Measurements from ENCODE around the gene MTERF4. TPM values are rescaled to one million over a fixed set of nuclear protein-coding genes. Genes with fewer than 3 reads are reported as not detected.
A peak's percentile ranks its signal among the peaks of the same experiment; 100 is the strongest.

The MTERF4 gene
- total and polyA plus RNA-seq, 2 of the 13 experiments (the other 11 are each of a cell fraction or from before 2014, with no cell fraction given) = 50.5 to 59.8 TPM

- TF ChIP-seq DZIP1 (CRISPR knock-in tag; IDR thresholded peaks at IDR 0.05) (peak; percentile 55), ZBTB8A (CRISPR knock-in tag; IDR thresholded peaks at IDR 0.05; ENCODE audit: borderline replicate concordance, low read depth) (no peak), SIN3B (IDR thresholded peaks at IDR 0.05; ENCODE audit: low read length) (peak; percentile 54; the same call in 1 of the 2 replicates), CCAR2 (optimal IDR thresholded peaks at IDR 0.05; ENCODE audit: low read depth, low read length) (no peak), GPBP1L1 (CRISPR knock-in tag; IDR thresholded peaks at IDR 0.05) (no peak), ZNF17 (CRISPR knock-in tag; IDR thresholded peaks at IDR 0.05) (no peak), ZNF136 (CRISPR knock-in tag; IDR thresholded peaks at IDR 0.05; ENCODE audit: low read depth) (no peak), ZNF274 (CRISPR knock-in tag; IDR thresholded peaks at IDR 0.05) (no peak; the same call in 1 of the 2 replicates), IKZF4 (CRISPR knock-in tag; IDR thresholded peaks at IDR 0.05; ENCODE audit: borderline replicate concordance, low read depth, not compliant biosample characterization) (peak; percentile 61), ZNF256 (CRISPR knock-in tag; conservative IDR thresholded peaks at IDR 0.05) (0 out of 2 replicates have a peak, but pooled peaks have one; percentile 28), ZBTB49 (CRISPR knock-in tag; IDR thresholded peaks at IDR 0.05; ENCODE audit: borderline replicate concordance) (no peak), ARNT (IDR thresholded peaks at IDR 0.05) (no peak), MTF1 (CRISPR knock-in tag; IDR thresholded peaks at IDR 0.05) (0 out of 2 replicates have a peak, but pooled peaks have one; percentile 50), ZNF891 (CRISPR knock-in tag; IDR thresholded peaks at IDR 0.05) (peak; percentile 17), ZNF280B (CRISPR knock-in tag; IDR thresholded peaks at IDR 0.05; ENCODE audit: borderline replicate concordance) (peak; percentile 63; the same call in 1 of the 2 replicates), ZNF10 (CRISPR knock-in tag; IDR thresholded peaks at IDR 0.05; ENCODE audit: borderline replicate concordance, low read depth) (no peak), ZNF362 (CRISPR knock-in tag; IDR thresholded peaks at IDR 0.05; ENCODE audit: borderline replicate concordance) (no peak), PHF20 (CRISPR knock-in tag; IDR thresholded peaks at IDR 0.05) (peak; percentile 46), ZNF264 (CRISPR knock-in tag; IDR thresholded peaks at IDR 0.05) (no peak; the same call in 1 of the 2 replicates), ZNF44 (CRISPR knock-in tag; IDR thresholded peaks at IDR 0.05) (no peak)
Measured at GRCh38 chr2:241148891-241149674, 47.0 kb upstream of the MTERF4 start, which contains the start of gene PASK (continued).
